ENCODE data around the gene RAB4A.

RAB4A gene

DNA sequence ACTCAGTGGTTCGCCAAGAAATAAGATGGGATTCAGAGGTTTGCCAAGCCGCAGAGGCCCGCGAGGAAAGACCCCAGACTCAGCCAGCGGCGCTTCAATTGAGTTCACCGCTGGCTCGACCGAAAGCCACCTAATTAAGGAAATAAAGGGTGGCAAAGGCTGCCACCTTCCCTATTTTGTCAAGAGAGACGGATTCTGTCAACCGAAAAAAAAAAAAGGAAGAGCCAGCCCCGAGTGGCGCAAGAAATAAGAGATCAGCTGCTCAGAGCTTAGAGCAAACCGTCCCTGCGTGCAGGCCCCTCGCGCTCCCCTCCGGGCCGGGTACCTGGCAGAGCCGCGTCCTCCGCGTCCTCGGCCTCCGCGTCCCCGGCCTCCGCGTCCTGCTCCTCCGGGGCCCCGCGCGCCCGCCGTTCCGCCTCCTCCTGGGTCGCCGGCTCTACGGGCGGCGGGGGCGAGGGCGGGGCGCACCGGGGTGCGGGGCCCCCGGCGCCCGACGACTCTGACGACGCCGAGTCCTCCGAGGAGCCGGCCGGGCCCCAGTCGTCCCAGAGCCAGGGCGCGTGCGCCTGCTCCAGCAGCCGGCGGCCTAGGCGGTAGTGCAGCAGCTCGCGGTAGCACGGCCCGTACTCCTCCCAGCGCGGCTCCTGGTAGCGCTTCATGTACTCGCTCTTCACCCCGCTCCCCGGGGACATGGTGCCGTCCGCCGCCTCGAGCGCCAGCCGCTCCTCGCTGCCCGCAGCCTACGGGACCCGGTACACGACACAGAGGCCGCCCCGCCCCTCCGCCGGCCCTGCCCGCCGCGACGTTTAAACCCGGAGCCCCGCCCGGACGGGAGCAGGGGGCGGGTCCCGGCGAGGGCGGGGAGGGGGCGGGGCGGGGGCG is 71.1 kb downstream of the RAB4A start:
- TF ChIP-seq, protein P1, sequence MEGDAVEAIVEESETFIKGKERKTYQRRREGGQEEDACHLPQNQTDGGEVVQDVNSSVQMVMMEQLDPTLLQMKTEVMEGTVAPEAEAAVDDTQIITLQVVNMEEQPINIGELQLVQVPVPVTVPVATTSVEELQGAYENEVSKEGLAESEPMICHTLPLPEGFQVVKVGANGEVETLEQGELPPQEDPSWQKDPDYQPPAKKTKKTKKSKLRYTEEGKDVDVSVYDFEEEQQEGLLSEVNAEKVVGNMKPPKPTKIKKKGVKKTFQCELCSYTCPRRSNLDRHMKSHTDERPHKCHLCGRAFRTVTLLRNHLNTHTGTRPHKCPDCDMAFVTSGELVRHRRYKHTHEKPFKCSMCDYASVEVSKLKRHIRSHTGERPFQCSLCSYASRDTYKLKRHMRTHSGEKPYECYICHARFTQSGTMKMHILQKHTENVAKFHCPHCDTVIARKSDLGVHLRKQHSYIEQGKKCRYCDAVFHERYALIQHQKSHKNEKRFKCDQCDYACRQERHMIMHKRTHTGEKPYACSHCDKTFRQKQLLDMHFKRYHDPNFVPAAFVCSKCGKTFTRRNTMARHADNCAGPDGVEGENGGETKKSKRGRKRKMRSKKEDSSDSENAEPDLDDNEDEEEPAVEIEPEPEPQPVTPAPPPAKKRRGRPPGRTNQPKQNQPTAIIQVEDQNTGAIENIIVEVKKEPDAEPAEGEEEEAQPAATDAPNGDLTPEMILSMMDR (IDR thresholded peaks at IDR 0.05; ENCODE audit: control extremely low read depth, extremely low read depth, low read depth, missing control alignments), result no peak
- peak; percentile 89 for DNase-seq (ENCODE audit: extremely low spot score)
- POLR2A ChIA-PET, result no interaction called here
- CTCF ChIA-PET, result no interaction called here

DNA sequence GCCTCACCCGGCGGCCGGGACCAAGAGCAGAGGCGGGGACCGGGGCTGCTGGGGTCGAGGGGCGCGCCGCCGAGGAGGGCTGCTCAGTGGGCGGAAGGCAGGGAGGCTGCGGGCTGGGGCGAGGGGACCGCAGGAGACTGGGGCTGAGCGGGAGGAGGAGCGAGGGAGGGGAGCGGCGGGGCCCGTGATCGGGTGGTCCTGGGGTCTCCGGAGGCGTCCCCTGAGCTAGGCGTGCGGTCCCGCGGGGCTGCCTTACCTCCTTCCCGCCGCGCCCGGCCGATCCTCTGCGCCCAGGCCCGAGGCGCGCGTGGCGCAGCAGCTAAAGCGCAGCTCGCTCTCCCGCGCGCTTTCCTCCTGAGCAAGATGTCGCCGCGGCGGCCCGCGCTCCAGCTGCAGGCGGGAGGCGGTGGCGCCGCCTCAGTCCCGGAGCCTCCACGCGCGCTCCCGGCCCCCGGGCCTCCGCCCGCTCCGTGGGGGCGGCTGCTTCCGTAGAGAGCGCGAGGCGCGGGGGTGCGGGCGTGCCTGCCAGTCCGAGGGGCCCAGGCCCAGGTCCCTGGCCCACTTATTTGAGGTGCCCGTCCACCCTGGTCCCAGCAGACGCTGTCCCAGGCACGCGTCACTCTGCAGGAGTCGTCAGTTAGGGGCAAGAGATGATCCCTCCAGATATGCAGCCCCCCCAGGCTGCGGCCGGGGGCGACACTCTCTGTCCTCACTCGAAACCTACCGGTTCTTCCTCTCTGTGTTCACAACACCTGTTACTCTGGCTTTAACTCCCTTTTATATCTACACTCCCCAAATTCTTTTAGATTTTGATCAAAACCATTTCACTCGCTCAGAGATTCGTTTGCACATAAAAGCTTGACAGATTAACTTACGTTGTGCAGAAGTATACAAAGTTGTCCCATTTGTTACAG is 72.0 kb downstream of the RAB4A start, which contains the start of gene CCSAP:
Gene CCSAP (minus strand): TSS at position 392 of the 914 bp plus-strand sequence. CDS start 582 bp downstream, outside the sequence.
- TF ChIP-seq, protein P1 (IDR thresholded peaks at IDR 0.05; ENCODE audit: control extremely low read depth, extremely low read depth, low read depth, missing control alignments), result peak; percentile 16
- POLR2A ChIA-PET, result interaction anchor here (0.5 kb wide), 1 partner anchor 135 kb away, joined by 4 read pairs; no protein-coding TSS in a partner anchor
- CTCF ChIA-PET, result no interaction called here
- DNase-seq (ENCODE audit: extremely low spot score), result peak; percentile 68

DNA sequence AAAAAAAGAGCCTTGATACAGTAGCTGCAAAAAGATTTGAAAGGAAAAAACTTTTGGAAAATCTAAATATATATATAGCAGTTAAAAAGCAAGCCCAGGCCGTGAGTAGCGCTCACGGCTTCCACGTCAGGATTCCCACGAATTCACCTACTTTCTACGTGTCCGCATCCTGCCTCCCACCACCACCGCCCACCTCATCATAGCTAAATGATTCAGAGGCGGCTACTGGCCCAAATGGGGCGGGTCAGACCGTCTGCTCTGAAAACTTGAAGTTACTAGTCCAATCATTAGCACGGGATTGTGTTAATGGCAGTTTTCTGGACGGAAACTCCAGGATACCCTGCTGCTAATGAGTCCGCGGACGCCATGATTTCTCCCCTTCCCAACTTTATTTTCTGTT is 73.2 kb downstream of the RAB4A start:
- no peak for DNase-seq (ENCODE audit: extremely low spot score)
- POLR2A ChIA-PET, result no interaction called here
- CTCF ChIA-PET, result interaction anchor here (1.3 kb wide), 1 partner anchor 16 kb away, joined by 3 read pairs; no protein-coding TSS in a partner anchor
- TF ChIP-seq, protein P1 (IDR thresholded peaks at IDR 0.05; ENCODE audit: control extremely low read depth, extremely low read depth, low read depth, missing control alignments), result no peak

DNA sequence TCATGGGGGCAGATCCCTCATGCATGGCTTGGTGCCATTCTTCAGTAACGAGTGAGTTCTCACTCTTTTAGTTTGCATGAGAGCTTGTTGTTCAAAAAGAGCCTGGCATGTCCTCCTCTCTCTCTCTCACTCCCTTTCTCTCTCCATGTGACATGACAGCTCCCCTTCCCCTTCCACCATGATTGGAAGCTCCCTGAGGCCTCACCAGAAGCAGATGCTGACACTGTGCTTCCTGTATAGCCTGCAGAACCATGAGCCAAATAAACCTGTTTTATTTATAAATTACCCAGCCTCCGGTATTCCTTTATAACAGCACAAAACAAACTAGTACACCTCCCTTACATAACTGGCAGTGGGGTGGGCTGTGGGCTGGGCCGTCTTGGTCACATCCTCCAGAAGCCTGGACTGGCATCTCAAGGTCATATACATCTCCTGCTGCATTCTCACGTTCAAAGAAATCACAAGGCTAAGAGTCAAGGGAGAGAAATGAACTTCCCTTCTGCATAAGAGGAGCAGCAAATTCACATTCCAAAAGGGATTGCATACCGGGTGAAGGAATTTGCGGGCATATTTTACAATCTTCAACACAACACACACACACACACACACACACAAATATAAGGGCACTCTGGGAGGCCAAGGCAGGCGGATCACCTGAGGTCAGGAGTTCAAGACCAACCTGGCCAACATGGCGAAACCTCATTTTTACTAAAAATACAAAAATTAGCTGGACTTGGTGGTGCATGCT is 74.2 kb downstream of the RAB4A start:
- ChIA-PET CTCF (interaction anchor here (1.3 kb wide), 1 partner anchor 15 kb away, joined by 3 read pairs; no protein-coding TSS in a partner anchor), POLR2A (no interaction called here)
- DNase-seq (ENCODE audit: extremely low spot score), result no peak

DNA sequence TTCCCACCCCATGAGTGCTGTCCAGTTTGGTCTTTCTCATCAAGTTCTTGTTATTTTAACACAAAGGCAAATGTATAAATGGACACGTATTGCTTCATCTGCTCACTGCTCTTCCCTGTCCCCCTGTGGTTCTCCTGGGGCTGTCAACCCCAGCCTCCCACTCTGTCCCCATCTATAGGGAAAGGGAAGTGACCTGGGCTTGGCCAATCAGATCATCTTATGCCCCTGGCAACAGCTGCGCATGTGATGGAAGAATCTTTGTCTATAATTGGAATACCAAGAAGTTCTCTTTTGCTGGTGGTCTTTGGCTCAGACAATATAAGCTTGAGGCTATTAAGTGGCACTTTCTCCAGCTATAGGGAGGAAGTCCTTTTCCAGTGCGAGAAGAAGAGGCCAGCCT is 76.6 kb downstream of the RAB4A start:
- DNase-seq (ENCODE audit: extremely low spot score), result no peak
- ChIA-PET POLR2A (no interaction called here), CTCF (interaction anchor here (0.6 to 2.8 kb wide), 2 partner anchors 13 to 37 kb away, joined by 3 to 12 read pairs; no protein-coding TSS in a partner anchor)
- TF ChIP-seq, protein P1 (IDR thresholded peaks at IDR 0.05; ENCODE audit: control extremely low read depth, extremely low read depth, low read depth, missing control alignments), result no peak

More for the DNA sequence above, 74.2 kb downstream of the RAB4A start:
- TF ChIP-seq, protein P1 (IDR thresholded peaks at IDR 0.05; ENCODE audit: control extremely low read depth, extremely low read depth, low read depth, missing control alignments), result no peak

Measured in GM10248 (cell line).